Smooth muscle cell of the brain vasculature (primary cell): ENCODE measurements around the gene DAO.
"Not testable (repeated sequence)": the region's sequence is repeated elsewhere in the genome, so short reads cannot be mapped to it uniquely, and the experiment has no call there.

ENCODE experiments used
- DNase-seq: peaks from one replicate; pipeline ENCODE4 v3.0.0-alpha.2; 2012; ENCODE audit warnings: low read depth, low spot score

Gene DAO

GRCh38 chr12:108879615-108880254, at the start of gene DAO:
Gene DAO, plus strand, starts transcription at chr12:108880092. Its CDS starts 4,915 bp downstream, at chr12:108885007.
- no peak for DNase-seq

DNA sequence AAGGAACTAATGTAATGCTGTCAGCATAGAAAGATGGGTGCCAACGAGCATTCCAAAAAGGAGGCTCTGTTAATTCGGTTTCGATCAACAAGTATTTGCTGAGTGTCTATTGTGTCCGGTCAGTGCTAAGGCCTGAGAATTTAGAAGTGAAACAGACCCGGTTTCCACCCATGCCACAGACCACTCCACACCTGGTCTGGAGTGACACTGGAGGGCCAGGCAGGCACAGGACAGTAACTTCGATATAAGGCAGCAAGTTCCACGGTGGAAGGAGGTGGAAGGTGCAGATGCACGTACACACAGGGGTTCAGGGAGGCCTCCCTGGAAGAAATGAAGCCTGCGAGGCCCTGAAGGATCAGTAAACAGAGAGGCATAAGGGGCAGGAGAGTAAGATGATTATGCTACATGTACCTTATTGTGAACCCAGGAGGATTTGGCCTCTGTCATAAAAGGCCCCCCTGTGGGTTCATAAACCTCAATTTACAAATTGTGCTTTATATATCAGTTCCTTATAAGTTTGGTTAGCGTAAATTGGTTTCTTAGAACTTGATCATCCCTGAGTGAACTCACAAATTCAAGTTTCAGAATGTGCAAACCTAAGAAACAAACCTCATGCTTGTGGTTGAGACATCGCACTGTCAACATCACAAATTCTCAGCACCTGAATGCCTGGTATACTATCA, 48.4 kb upstream of the DAO start:
- no peak for DNase-seq

GRCh38 chr12:108832208-108832607, 47.7 kb upstream of the DAO start:
- DNase-seq = no peak

GRCh38 chr12:108832730-108833354, 47.0 kb upstream of the DAO start:
- peak; percentile 50 for DNase-seq

DNA sequence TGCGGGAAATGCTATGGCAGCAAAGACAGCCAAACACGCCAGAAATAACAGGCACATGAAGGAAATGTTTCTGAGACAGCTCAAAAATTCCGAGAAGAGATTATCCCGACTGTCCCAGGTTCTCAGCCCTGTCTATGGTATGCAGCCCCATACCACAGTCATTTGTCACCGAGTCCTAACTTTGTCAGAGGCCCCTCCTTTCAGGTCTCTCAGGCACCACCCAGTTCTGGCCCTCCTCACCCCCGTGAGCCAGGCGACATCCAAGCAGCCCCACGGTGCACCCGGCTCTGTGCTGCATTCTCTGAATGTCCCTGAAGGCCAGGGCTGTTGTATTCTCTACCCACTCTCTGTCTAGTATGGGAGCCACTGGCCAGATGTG, 46.5 kb upstream of the DAO start:
- no peak for DNase-seq

GRCh38 chr12:108833757-108834472, 46.0 kb upstream of the DAO start:
- no peak for DNase-seq

DNA sequence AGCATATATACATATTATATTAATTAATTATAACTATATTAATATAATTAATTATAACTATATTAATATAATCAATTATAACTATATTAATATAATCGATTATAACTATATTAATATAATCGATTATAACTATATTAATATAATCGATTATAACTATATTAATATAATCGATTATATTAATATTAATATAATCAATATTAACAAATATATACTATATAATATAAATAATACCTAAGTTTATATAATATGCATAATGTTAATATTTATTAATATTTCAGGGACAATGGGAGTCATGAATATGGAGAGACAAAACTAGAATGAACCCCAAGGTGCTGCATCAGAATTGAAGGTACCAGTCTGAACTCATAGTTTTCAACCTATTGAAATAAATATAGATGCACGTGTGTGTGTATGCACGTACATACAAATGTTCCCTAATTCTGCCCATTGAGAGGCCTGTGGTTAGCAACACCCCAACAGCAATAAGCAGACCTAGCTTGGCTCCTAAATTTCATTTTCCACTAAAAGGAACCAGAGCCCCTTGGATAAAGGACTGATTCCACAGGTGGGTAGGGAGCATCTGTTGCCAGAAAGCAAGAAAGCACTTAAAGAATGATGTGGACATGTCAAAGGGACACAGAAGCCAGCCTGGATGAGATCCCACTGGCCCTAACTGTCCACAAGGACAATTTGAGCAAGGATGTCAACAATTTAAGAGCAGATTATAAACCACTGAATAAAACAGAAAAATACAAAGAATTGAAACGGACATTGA, 43.8 kb upstream of the DAO start:
- no peak for DNase-seq

- DNase-seq = no peak
Measured at GRCh38 chr12:108837239-108837638, 42.7 kb upstream of the DAO start.

DNA sequence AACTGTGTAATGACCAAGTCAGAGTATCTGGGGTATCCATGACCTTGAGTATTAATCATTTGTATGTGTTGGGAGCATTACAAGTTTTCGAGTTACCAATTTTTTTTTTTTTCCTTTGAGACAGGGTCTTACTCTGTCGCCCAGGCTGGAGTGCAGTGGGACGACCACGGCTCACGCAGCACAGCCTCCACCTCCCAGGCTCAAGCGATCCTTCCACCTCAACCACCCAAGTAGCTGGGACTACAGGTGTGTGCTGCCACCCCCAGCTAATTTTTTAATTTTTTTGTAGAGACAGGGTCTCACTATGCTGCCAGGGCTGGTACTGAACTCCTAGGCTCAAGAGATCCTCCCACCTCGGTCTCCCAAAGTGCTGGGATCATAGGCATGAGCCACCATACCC, 42.2 kb upstream of the DAO start:
- no peak for DNase-seq

- peak; percentile 98 for DNase-seq
Measured at GRCh38 chr12:108838194-108839017, 41.5 kb upstream of the DAO start.

GRCh38 chr12:108839018-108839889, 40.6 kb upstream of the DAO start:
- DNase-seq = no peak

- no peak for DNase-seq
Measured at GRCh38 chr12:108839890-108840230, 40.0 kb upstream of the DAO start.

- DNase-seq = peak; percentile 71
Measured at GRCh38 chr12:108840605-108841332, 39.1 kb upstream of the DAO start.

DNA sequence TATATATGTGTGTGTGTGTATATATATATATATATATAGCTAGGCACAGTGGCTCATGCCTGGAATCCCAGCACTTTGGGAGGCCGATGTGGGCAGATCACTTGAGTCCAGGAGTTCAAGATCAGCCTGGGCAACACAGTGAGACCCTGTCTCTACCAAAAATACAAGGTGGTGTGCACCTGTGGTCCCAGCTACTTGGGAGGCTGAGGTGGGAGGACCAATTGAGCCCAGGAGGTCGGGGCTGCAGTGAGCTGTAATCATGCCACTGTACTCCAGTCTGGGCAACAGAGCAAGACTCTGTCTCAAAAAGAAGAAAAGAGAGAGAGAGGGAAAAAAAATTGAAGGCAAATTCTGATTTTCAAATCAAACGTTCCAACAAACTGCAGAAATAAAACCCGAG, 38.1 kb upstream of the DAO start:
- DNase-seq = not testable (repeated sequence)

DNA sequence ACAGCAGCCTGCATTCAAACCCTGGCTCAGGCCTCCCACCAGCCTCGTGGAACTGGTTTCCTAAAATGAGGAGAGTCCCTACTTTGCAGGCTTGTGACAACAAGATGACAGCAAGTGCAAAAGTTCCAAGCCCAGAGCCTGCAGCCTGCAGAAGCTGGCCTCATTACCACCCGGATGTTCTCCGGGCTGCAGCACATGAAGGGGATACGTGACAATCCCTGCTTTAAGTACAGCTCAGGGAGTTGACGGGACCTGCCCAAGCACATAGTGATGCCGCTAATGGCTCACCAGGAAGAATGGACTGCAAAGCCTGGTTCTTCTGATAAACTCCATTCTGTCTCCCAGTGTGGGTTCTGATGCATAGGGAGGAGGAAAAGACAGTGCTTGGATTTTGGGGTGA, 37.5 kb upstream of the DAO start:
- no peak for DNase-seq

DNA sequence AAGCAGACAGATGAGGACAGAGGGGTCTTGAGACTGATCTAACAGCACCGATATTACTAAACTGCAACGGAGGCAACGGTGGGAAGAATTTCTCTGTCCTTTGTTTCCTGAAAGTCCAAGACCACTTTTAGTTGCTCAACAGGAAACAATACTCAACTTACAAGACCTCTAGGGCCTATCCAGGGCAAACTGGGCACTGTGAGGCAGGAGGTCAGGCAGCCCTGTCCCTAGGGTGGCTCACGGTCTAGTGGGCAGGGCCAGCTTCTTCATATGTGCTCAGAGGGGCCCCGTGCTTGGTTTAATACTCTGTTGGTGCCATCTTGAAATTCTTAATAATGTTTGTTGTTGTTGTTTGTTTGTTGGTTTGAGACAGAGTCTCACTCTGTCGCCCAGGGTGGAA, 36.7 kb upstream of the DAO start:
- DNase-seq = no peak

GRCh38 chr12:108845696-108846095, 34.2 kb upstream of the DAO start:
- no peak for DNase-seq

DNA sequence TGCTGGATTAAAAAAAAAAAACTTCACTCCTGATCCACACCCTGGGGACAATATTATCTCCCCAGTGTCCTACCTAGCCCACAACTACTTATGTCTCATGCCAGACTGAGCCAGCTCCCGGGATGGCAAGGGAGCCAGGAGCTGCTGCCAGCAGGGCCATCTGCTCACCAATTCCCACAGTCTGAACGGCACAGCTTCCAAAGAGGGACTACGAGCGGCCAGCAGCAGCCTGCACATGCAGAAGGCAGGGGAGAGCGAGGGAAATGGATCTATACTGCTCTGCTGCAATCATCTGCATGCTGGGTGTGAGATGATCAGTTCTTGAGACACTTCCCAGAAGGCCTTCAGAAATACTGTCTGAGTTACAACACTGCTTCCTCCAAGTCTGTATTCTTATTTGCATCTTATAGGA, 33.6 kb upstream of the DAO start:
- no peak for DNase-seq

- no peak for DNase-seq
Measured at GRCh38 chr12:108847705-108848104, 32.2 kb upstream of the DAO start.
